ENCODE measurements around the gene SCGB1A1.
"Not testable (repeated sequence)": the region's sequence is repeated elsewhere in the genome, so short reads cannot be mapped to it uniquely, and the experiment has no call there.

The SCGB1A1 gene

DNA sequence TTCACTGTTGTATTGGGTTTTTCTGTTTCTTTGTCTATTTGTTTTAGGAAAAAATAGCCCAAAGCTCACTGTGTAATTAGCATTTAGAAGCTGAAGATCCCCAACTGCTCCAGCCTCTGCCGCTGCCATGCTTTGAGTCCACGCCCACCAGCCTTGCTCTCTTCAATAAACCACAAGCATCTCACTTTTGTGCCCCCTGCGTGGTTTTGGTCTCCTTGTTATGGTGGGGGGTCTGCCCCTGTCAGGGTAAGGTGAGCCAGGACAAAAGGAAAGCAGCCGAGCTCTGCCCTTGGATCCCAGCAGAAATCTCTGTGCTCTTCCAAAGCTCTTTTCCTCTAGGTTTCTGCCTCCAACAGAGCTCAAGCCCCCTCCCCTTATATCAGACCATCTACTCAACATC is 4.2 kb downstream of the SCGB1A1 start:
- DNase-seq = no peak

DNA sequence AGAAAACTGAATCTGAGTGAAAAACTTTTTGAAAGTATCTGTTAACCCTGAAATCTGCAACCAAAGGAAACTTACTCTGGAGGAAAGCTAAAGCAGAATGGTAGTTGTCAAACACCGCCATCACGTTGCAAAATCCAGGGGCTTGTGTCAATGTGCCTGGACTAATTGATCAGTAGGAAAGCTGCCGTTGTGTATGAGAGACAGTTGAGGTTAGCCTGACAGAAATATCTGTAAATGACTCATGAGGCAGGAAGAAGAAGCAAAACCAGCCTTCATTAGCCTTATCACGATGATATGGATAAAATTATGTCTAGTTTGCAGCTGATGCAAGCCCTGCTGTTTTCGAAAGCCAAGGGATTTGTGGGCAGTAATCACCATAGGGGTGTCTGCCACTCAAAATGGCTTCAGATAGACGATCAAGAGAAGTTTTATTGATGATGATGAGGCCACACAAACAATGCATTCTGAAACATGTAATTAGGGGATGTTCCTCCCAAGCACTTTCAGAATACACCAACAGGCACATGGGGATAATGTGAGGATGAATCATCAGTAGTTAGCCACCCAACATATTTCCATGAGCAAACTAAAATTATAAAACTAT is 8.9 kb downstream of the SCGB1A1 start:
- peak; percentile 50 to 55 for DNase-seq

DNA sequence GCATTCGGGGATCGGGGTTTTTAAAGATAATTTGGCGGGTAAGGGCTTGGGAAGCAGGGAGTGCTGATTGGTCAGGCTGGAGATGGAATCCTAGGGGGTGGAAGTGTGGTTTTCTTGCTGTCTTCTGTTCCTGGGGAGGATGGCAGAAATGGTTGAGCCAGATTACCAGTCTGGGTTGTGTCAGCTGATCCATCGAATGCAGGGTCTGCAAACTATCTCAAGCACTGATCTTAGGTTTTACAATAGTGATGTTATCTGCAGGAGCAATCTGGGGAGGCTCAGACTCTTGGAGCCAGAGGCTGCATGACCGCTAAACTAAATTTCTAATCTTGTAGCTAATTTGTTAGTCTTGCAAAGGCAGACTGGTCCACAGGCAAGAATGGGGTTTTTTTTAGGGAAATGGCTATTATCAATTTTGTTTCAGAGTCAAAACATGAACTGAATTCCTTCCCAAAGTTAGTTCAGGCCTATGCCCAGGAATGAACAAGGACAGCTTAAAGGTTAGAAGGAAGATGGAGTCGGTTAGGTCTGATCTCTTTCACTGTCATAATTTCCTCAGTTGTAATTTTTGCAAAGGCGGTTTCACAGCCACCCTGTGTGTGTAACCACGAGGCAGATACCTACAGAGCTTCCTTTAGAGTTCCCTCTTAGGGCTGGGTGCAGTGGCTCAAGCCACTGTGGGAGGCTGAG is 10.2 kb downstream of the SCGB1A1 start:
- no peak for DNase-seq

DNA sequence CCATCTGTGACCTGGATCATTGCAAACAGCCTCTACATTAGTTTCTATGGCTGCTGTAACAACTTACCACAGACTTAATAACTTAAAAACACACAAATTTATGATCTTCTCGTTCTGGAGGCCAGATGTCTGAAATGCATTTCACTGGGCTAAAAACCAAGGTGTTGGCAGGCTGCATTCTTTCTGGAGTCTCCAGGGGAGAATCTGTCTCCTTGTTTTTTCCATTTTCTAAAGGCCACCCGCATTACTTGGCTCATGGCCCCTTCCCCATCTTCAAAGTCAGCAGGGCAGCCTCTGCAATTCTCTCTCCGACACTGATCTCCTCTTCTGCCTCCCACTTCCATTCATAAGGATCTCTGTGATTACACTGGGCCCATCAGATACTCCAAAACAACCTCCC is 11.6 kb downstream of the SCGB1A1 start:
- DNase-seq = no peak

DNA sequence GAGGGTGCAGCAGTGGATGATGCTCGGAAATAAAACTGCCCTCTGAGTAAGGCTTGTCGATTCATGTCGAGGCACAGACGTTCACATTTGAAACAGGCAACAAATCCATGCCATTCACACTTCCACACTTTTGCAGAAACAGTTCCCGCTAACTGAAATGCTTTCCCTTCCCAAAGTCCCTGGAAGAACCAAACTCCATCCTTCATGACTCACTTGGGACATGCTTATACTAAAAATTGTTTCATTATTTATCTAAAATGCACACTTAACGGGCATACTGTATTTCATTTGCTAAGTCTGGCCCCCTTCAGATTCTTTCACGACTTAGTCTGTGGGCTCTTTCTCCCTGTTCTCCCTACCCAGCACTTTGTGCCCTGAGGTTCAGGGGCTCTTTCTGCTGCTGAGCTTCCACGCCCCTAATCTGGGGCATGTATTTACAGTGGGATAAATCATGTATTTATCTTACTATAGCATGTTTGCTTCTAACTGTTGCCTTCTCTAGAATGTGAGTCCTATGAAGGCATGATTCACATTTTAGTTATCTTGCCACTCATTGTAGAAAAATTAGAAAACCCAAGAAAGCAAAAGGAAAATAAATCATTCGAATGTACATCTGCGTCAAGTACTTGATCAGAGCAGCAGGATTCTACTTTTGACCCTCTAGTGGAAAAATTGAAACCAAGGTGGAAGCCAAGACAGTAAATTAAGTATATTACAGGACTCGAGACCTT is 12.5 kb downstream of the SCGB1A1 start:
- no peak for DNase-seq

DNA sequence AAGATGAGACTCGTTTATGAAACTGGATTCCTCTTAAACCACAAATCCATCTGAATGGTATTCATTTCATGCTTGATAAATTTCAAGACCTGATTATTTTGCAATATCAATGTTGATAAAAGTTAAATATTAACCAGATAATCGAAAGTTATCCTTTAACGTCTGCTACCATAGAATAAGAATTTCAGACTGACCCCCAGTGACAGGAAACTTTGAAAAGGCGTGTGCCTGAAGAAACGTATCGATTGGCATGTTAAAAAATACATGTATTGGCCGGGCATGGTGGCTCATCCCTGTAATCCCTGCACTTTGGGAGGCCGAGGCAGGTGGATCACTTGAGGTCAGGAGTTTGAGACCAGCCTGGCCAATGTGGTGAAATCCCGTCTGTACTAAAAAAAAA is 13.9 kb downstream of the SCGB1A1 start:
- no peak for DNase-seq

DNA sequence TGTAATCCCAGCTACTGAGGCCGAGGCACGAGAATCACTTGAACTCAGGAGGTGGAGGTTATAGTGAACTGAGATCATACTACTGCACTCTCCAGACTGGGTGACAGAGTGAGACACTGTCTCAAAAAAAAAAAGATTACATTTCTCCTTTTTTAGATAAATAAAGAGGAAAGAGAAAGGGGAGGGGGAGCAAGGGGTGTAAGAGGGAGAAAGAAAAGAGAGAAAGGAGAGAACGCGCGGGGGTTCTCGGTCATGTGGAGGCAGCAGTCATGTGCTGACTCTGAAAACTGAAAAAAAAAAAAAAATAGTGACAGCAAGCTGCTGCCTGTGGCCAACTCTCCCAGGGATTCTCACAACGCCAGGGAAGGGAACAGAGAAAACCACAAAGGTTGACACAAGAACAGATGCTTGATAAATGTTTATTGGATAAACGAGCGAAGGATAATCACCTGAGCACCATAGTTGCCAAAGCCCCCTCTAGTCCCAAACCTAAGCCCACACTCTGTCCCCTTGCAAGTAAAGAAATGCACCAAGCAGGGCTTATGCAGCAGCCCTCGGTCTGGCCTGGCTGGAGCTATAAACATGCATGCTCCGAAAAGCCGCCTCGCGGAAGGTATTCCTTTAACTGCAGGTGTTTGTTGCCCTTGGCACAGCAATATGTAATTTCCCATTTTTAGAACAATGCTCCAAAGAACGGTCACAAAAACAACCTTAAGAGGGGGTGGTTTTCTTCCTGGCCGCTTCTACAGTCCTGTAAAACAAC is 14.5 kb downstream of the SCGB1A1 start:
- no peak for DNase-seq

DNA sequence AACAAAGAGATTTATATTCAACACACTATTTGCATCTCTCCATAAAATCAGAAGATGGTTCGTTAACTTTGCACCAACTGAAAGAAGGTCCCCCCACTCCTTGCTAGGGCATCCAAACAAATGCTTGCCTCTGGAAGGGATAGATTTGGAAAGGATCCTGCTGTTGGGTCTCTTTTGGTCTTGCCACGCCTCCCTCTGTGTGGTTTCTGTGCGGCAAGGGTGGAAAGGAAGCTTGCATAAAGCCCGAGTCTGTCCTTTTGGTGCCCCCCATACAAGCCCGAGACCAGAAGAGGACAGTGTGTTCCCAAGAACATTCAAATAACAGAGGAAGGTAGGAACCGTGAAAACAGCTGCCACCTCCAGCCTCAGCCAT is 15.1 kb downstream of the SCGB1A1 start:
- DNase-seq = no peak

DNA sequence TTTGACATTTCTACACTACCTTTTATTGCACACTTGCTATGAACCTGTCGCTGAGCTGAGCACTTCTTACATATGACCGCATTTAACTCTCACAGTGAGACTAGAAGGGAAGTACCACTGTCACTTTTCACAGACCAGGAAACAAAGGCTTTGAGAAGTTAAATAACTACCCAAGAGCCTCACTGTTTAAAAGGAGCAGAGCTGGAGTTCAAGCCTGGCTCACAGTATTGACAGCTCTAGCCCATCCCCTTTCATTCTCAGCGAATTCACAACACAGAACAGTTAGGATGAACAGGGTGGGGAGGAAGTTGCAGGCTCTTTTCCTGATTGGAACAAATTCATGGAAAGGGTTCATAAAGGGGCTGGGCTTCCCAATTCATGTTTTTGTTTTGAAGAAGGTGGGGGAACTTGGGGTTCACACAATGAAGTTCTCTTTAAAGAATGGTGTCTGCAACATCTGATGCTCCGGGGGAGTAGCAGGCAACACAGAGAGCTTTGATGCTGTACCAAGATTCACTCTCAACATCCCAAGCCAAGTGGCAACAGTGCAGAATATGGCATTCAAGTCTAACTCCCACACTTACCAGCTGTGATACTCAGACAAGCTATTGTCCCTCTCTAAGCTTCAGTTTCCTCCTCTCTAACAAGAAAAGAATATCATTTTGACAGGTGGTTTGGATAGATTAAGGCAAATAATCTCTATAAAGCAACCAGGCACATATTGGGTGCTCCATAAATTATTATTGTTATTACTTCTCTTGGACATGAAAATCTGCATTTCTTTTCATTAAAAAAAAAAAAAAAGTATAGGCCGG is 17.2 kb downstream of the SCGB1A1 start:
- no peak for DNase-seq

DNA sequence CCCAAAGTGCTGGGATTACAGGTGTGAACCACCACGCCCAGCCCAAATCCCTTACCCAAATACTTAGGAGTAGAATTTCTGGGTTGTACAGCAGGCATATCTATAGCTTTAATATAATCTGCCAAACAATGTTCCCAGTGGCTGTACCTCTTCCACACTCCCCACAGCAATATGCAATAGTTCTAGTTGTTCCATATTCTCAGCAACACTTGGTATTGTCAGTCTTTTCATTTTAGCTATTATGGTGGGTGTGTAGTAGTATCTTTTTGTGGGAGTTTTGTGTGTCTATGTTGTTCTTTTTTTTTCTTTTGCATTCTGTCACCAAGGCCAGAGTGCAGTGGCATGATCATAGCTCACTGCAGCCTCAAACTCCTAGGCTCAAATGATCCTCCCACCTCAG is 18.8 kb downstream of the SCGB1A1 start:
- DNase-seq = no peak

DNA sequence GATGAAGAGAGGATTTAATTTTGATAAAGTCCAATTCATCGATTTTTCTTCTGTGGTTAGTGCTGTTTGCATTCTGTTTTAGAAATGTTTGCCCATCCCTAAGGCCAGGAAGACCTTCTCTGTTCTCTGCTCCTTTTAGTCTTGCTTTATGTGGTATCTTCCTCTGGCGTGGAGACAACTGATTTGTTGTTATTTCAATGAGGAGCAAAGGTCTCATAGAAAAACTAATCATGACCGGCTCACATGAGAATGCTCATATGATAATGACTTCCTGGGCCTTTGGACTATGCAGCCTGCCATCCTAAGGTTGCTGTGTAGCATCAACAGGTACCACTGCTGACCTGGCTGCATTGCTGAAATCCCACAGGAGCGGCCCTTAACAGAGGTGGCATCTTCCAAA is 19.8 kb downstream of the SCGB1A1 start:
- DNase-seq = no peak

DNA sequence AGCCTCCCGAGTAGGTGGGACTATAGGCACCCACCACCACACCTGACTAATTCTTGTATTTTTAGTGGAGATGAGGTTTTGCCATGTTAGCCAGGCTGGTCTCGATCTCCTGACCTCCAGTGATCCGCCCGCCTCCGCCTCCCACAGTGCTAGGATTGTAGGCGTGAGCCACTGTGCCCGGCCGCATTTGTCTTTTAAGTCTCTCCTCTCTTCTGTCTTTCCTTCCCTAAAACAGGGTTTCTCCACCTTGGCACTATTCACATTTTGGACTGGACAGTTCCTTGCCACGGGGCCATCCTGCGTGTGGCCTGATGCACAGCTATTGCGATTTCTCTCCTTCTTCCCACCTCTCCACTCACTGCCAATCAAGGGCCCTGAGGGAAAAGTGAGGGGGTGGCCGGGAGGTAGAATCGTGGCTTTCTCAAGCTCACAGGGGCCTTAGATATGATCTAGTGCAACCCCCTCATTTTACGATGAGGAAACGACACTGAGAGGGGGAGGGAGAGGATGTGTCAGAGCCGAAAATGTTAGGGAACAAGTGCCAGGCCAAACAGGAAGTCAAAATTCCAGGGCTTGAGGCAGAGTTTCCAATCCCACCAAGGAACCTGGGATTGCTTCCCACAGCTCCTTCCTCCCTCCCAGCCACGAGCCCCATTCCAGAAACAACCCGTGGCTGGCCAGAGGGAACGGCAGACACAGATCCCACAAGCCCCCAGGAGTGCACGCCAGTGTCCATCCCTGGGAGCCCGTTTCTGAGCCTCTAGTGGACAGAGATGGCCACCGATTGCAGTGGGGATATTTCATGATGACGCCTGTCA is 21.2 kb downstream of the SCGB1A1 start:
- no peak for DNase-seq

DNA sequence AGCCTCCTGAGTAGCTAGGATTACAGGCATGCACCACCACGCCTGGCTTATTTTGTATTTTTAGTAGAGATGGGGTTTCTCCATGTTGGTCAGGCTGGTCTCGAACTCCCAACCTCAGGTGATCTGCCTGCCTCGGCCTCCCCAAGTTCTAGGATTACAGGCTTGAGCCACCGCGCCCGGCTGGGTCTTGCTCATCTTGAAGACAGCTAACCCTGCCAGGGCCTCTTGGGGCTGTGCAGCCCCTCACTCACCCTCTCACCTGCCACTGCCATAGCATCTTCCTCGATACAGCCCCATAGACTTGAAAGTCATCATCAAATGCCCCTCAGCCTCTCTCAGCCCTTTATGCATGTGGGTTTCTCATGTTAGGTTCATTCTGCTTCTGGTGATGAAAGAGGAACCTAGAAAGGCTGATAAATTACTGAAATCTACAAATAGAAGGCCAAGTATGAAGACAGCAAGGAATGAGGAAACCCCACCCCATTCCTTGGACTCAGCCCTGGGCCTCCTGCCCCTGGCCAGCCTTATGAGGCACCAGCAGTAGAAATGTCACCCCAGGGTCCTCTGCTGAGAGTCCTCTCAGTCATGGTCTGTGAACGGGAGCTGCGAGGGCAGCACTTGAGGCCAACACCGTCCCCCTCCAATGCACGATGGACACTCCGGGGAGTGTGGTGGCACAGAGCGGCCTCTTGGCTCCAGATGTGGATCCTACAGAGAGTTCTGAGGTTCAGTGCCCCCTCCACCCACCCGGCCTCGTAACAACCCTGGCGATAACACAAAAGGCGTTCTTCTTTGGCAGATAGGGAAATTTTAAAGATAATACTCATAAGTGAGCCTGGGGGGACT is 24.8 kb downstream of the SCGB1A1 start:
- DNase-seq = no peak

DNA sequence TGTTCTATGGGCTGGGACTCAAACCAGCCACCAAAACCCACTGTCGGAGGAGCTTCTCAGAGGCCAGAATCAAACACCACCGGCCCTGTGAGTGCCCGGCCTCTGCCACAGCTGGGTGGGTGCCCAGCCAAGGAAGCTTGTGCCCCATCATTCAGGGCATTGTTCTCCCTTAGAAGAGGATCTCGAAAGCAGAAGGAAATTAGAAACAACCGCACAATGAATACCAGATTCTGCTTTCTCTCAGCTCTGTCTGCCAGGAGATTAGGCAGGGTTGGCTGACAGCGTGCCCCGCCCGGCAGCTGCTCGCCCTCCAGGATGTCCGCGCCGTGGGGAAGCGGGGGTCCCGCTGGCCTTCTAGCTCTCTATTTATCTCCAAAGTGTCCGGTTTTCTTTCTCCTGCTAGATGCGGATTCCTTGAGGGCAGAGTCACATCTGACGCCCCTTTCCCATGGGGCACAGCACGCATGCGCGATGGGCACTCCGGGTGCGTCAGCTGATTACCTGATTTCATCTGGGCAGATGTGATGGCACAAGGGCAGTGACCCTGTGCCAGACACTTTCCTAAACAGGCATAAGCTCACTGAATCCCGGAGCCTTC is 25.5 kb downstream of the SCGB1A1 start:
- peak; percentile 59 to 61 for DNase-seq

DNA sequence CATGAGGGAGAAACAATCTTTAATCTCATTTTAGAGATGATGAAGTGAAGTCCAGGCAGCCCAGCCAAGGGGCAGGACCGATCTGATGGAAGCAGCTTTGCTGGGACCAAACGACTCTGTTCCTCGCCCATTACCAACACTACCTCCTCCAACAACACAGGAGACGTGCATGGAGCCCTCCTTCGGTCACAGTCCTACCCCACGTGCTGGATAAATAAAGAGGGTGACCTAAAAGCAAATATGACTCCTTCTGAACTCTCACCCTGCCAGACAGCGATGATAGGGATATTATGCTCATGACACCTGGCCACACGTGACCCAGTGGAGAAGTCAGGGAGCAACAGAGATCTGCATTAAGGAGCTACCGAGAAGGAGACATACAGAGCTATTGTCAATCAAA is 26.0 kb downstream of the SCGB1A1 start:
- no peak for DNase-seq

DNA sequence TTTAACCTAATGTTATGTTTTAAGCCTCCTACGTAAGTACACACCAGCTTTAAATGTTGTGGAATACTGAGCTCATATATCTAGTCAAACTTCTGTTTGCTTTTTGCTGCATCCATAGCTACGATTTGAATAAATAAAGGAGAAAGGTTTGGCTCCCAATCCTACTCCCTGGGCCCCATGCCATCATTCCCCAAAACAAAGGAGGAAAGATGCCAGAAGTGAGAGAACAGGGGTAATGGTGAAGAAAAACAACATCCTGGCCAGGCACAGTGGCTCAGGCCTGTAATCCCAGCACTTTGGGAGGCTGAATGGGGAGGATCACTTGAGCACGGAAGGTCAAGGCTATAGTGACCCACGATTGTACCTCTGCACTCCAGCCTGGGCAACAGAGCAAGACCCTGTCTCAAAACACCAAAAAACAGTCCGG is 26.5 kb downstream of the SCGB1A1 start:
- DNase-seq = no peak

DNA sequence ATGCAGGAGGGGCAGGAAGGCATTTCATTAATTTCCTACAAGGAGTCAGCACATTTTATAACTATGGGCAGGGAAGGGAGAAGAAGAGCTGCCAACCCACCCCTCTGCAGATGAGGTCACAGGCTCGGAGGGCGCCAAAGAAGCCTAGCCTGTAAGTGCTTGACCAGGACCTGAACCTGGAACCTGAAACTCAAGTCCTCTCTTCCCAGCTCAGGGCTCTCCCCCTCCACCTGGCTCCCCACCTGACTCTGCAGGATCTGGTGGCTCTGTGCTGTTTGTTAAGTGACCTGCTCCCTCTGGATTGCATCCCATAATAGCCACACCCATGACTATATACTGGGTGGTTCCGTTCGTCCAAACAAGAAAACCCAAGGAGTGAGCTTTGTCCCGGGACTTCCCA is 27.3 kb downstream of the SCGB1A1 start:
- no peak for DNase-seq

DNA sequence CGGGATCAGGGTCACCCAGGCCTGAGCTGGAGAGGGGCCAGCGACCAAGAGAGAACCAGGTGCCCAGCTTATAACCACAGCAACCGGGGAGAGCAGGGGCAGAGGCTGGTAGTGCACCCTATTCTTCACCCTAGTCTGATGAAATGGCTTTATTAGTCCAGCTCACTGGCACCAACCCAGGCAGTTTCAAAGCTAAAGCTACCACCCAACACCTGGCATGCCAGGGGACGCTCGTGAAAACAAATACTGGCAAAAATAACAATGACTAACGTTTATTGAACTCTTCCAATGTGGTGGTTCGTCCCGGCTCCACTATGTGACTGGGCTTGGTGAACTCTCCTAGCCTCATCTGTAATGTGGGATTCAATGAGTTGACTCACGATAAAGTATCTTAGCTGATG is 30.6 kb downstream of the SCGB1A1 start:
- no peak for DNase-seq

DNA sequence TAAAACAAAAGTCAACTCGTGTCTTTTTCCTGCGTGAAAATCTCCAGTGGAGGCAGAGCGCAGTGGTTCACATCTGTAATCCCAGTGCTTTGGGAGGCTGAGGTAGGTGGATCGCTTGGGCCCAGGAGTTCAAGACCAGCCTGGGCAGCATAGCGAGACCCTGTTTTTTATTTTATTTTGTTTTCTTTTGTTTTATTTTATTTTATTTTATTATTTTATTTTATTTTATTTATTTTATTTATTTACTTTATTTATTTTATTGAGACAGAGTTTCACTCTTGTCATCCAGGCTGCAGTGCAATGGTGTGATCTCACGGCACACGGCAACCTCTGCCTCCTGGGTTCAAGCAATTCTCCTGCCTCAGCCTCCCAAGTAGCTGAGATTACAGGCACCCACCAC is 31.1 kb downstream of the SCGB1A1 start:
- DNase-seq = not testable (repeated sequence)

DNA sequence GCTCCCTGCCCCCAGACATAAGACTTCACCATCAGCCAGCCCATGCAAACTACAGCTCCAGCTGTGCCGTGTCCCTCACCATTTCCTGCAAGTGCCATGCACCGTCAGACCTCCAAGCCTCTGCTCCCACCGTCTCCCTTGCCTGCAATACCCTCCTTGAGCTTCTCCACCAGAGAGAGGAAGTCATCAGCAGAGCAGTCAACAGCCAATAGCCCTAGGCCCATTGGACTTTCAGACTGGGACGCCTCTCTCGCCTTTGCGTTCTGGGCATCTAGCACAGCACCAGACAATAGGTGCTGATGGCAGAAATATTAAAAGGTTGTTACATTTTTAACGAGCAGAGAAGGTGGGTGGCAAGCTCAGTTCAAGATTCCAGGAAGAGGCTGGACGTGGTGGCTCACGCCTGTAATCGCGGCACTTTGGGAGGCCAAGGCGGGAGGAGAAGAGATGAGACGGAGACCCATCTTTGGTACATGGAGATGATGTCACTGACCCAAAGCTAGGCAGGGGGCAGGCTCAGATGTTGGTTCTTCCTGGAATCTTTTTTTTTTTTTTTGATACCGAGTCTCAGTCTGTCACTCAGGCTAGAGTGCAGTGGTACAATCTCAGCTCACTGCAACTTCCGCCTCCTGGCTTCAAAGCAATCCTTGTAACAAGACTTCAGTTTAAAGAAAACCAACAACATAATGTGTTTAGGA is 31.9 kb downstream of the SCGB1A1 start:
- no peak for DNase-seq

All from activated T-cell treated with anti-CD3 and anti-CD28 coated beads, Interleukin-2, amount 50 U/mL, for 48 hours (primary cell).